Stimulated activated naive B cell treated with anti-CD40 and anti-IgM and Interleukin-4, amounts not matched to agents 10 μg/mL and 1 μg/mL and 100 μg/mL, for 72 hours (primary cell): ENCODE data around the gene DLL4.
A peak's percentile ranks its signal among the peaks of the same experiment; 100 is the strongest.

Source experiments
- ATAC-seq, 2 donors: fragments of 150-1000 bp; cut with Tn5 transposase; replicated peaks; 2 replicates each; pipeline ENCODE4 v1.10.0; 2021; ENCODE audit warnings: moderate library complexity in 1 of 2
- DNase-seq: peaks from one replicate; pipeline ENCODE4 v3.0.0; 2021
- H3K27ac Mint-ChIP-seq: one replicate; pipeline ENCODE4 v1.8.0; 2022; ENCODE audit warnings: mild to moderate bottlenecking, mixed read lengths
- H3K27me3 Mint-ChIP-seq, 2 donors: one replicate each; pipeline ENCODE4 v1.8.0; 2022; ENCODE audit warnings: mixed read lengths in 2 of 2
- H3K36me3 Mint-ChIP-seq, 2 donors: one replicate each; pipeline ENCODE4 v1.8.0; 2022; ENCODE audit warnings: mixed read lengths in 2 of 2, mild to moderate bottlenecking in 1 of 2
- H3K4me1 Mint-ChIP-seq, 2 donors: one replicate each; pipeline ENCODE4 v1.8.0; 2022; ENCODE audit warnings: mixed read lengths in 2 of 2, mild to moderate bottlenecking in 1 of 2
- H3K4me3 Mint-ChIP-seq, 2 donors: one replicate each; pipeline ENCODE4 v1.8.0; 2022; ENCODE audit warnings: mild to moderate bottlenecking in 2 of 2, mixed read lengths in 2 of 2, moderate library complexity in 1 of 2
- H3K9me3 Mint-ChIP-seq, 2 donors: one replicate each; pipeline ENCODE4 v1.8.0; 2022; ENCODE audit warnings: mixed read lengths in 2 of 2, mild to moderate bottlenecking in 1 of 2

DLL4 gene

DNA sequence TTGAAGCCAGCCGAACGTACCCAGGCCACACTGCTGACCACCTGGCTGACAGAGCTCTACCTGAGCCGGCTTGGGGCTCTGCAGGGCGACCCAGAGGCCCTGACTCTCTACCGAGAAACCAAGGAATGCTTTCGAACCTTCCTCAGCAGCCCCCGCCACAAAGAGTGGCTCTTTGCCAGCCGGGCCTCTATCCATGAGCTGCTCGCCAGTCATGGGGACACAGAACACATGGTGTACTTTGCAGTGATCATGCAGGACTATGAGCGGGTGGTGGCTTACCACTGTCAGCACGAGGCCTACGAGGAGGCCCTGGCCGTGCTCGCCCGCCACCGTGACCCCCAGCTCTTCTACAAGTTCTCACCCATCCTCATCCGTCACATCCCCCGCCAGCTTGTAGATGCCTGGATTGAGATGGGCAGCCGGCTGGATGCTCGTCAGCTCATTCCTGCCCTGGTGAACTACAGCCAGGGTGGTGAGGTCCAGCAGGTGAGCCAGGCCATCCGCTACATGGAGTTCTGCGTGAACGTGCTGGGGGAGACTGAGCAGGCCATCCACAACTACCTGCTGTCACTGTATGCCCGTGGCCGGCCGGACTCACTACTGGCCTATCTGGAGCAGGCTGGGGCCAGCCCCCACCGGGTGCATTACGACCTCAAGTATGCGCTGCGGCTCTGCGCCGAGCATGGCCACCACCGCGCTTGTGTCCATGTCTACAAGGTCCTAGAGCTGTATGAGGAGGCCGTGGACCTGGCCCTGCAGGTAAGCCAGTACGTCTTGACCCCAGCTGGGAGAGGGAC is 28.7 kb upstream of the DLL4 start:
- Mint-ChIP-seq H3K36me3 (peaks cover 58 to 61% of the 10 kb centered on the region in 2 donors), H3K27me3 (no peaks in the 10 kb centered on the region), H3K4me1 (peaks cover 35 to 53% of the 10 kb centered on the region in 2 donors), H3K27ac (peak overlapping the region; percentile 34), H3K9me3 (no peaks in the 10 kb centered on the region), H3K4me3 (no peak overlapping the region)
- DNase-seq (no peak), ATAC-seq (no peak)

DNA sequence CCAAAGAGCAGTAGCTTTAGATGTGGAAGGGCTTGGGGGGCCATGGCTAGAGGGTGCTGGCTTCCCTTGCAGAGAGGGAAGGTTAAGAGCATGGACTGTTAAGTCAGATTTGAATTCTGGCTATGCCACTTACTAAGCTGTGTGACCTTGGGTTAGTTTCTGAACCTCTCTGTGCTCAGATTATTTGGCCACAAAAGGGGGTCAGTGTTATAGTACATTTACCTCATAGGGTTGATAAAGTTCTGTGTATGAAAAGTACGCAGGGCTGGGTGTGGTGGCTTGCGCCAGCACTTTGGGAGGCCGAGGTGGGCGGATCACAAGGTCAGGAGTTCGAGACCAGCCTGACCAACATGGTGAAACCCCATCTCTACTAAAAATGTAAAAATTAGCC is 28.1 kb upstream of the DLL4 start:
- no peaks in the 10 kb centered on the region for H3K9me3 Mint-ChIP-seq
- H3K4me3 Mint-ChIP-seq = no peak overlapping the region
- H3K27ac Mint-ChIP-seq = peak overlapping the region; percentile 34
- no peak for ATAC-seq
- DNase-seq = no peak
- H3K4me1 Mint-ChIP-seq = peaks cover 37 to 53% of the 10 kb centered on the region in 2 donors
- H3K36me3 Mint-ChIP-seq = peaks cover 58 to 59% of the 10 kb centered on the region in 2 donors
- no peaks in the 10 kb centered on the region for H3K27me3 Mint-ChIP-seq

DNA sequence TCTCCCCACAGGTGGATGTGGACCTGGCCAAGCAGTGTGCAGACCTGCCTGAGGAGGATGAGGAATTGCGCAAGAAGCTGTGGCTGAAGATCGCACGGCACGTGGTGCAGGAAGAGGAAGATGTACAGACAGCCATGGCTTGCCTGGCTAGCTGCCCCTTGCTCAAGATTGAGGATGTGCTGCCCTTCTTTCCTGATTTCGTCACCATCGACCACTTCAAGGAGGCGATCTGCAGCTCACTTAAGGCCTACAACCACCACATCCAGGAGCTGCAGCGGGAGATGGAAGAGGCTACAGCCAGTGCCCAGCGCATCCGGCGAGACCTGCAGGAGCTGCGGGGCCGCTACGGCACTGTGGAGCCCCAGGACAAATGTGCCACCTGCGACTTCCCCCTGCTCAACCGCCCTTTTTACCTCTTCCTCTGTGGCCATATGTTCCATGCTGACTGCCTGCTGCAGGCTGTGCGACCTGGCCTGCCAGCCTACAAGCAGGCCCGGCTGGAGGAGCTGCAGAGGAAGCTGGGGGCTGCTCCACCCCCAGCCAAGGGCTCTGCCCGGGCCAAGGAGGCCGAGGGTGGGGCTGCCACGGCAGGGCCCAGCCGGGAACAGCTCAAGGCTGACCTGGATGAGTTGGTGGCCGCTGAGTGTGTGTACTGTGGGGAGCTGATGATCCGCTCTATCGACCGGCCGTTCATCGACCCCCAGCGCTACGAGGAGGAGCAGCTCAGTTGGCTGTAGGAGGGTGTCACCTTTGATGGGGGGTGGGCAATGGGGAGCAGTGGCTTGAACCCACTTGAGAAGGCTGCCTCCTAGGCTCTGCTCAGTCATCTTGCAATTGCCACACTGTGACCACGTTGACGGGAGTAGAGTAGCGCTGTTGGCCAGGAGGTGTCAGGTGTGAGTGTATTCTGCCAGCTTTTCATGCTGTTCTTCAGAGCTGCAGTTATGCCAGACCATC is 26.3 kb upstream of the DLL4 start:
- H3K27ac Mint-ChIP-seq = peak overlapping the region; percentile 63
- ATAC-seq (no peak), DNase-seq (no peak)
- H3K27me3 Mint-ChIP-seq = no peaks in the 10 kb centered on the region
- H3K4me1 Mint-ChIP-seq = peaks cover 43 to 68% of the 10 kb centered on the region in 2 donors
- H3K4me3 Mint-ChIP-seq = peak overlapping the region; percentile 36 to 43
- peaks cover 46 to 50% of the 10 kb centered on the region in 2 donors for H3K36me3 Mint-ChIP-seq
- H3K9me3 Mint-ChIP-seq = no peaks in the 10 kb centered on the region

DNA sequence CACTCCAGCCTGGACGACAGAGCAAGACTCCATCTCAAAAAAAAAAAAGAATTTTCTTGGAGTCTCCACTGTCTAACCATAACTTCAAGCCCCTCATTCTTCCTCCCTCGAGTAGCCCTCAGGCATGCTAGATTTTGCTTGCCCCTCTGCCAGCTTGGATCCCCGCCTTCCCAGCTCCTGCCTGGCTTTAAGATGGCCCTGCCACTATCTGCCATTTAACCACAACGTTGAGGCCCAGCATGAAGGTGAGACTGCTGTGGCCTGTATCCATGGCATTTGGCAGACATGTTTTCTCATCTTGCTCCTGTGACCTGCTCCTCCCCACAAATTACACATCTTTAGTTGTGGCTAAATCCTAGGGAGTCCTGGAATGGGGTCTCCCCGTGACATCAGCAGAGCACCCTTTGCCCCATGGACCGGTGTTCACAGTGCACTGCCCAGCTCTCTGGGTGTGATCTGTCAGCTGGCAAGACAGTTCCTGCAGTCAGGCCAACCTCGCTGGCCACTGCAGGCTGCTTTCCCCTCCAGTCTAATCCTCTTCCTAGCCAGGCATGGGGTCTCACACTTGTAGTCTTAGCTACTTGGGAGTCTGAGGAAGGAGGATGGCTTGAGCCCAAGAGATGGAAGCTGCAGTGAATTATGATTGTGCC is 24.5 kb upstream of the DLL4 start:
- H3K27me3 Mint-ChIP-seq = no peaks in the 10 kb centered on the region
- DNase-seq (no peak), ATAC-seq (no peak)
- H3K9me3 Mint-ChIP-seq = no peaks in the 10 kb centered on the region
- H3K27ac Mint-ChIP-seq = no peak overlapping the region
- no peak overlapping the region for H3K4me3 Mint-ChIP-seq
- H3K36me3 Mint-ChIP-seq = peaks cover 37 to 42% of the 10 kb centered on the region in 2 donors
- H3K4me1 Mint-ChIP-seq = peaks cover 45 to 73% of the 10 kb centered on the region in 2 donors

DNA sequence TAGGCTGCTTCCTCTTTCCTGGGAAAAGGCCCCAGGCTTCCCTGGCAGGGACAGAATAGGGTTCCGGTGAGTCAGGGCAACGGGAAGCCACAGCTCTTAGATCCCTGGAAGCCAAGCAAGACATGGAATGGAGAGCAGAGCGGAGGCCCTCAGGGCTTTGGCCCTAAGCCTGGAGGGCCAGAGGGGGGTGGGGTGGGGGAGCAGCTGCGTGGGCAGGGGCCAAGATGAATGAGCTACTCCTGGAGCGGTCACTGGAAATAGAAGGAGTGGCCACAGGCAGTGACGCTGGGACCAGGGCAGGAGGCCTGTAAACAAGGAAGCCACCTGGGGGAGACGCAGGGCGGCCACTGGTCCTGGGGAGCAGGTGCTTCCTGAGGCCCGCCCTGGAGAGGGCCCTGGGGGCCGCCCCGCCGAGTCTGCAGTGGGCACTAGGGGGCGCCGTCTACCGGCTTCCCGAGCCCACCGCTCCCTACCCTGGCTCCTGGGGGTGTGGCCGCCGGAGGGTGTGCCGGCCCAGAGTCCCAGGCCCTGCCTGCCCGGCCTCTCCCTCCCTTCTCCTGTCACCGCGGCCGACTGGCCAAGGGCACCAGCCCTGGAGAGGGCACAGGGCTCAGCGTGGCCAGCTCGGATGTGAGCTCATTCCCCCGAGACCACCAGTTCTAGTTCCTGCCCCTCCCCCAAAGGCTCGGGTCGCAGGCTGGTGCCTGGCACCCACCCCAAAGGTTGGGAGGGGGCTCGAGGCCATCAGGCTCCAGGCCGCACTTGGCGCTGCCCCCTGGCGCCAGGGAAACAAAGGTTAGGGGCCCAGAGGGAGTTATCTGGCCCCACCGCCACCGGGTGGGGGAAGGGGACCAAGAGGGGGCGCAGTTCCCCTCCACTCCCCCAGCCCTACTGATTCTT is 22.8 kb upstream of the DLL4 start:
- Mint-ChIP-seq H3K4me3 (peak overlapping the region; percentile 81 to 86), H3K4me1 (peaks cover 42 to 64% of the 10 kb centered on the region in 2 donors), H3K27me3 (no peaks in the 10 kb centered on the region), H3K9me3 (no peaks in the 10 kb centered on the region), H3K36me3 (peaks cover 25 to 27% of the 10 kb centered on the region in 2 donors), H3K27ac (peak overlapping the region; percentile 88)
- DNase-seq (peak; percentile 77), ATAC-seq (peak; percentile 77 to 82)

DNA sequence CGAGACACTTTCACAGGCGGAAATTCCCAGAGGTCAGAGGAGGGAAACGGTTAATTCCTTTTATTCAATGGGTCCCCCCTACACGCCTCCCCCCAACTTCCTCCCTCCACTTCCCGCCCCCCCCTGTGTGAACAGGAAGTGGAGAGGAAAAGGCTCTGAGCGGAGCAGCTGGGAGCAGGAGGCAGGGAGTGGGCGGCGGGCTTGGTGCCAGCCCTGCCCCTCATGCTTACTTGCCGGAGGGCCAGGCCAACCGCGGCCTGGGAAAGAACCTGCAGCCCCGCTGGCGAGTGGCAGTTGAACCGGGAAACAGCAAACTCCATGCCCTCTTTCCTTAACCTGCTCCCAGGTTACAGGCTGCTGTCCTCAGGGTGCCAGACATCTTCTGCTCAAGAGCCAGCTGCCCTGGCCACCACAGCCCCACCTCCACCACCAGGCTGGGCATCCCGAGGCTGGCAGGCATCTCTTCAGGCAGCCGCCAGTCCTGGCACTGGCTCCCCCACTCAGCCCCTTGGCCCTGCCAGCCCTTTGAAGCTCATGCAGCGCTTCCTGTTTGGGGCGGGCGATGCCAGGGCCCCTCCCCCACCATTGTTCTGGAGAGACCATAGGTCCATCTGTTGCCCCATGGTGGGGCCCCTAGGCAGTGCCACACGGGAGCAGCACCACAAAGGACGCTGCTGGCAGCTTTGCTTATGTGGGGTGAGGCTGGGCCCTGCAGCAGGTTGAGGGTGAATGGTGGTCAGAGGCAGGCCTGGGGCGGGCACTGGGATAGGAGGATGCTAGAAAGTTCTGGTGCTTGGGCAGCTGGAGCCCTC is 21.9 kb upstream of the DLL4 start:
- Mint-ChIP-seq H3K27me3 (no peaks in the 10 kb centered on the region), H3K4me3 (peak overlapping the region; percentile 81 to 86), H3K9me3 (no peaks in the 10 kb centered on the region), H3K36me3 (peaks cover 23 to 25% of the 10 kb centered on the region in 2 donors), H3K27ac (peak overlapping the region; percentile 88), H3K4me1 (peaks cover 42 to 57% of the 10 kb centered on the region in 2 donors)
- ATAC-seq = peak; percentile 24 to 32
- no peak for DNase-seq

DNA sequence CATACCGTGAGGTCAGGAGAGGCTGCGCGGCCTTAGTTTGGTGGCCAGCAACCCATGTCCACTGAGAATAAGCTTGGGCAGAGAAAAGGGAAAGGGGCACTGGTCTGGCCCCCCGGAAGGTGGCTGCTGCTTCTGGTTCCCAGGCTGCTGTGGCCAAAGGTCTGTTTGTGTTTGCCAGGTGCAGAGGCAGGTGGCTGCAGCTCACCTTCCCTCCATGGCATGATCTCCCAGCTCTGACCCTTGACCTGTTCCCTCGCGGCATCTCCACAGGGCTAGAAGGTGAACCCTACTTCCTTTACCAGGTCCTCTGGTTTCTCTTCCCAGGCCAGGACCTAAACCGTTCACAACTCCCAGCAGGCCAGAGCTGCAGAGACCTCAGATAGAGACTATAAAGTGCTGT is 21.0 kb upstream of the DLL4 start:
- Mint-ChIP-seq H3K27me3 (no peaks in the 10 kb centered on the region), H3K4me3 (peak overlapping the region; percentile 41 to 62), H3K4me1 (peaks cover 33 to 48% of the 10 kb centered on the region in 2 donors), H3K9me3 (no peaks in the 10 kb centered on the region), H3K27ac (no peak overlapping the region), H3K36me3 (peaks cover 15 to 17% of the 10 kb centered on the region in 2 donors)
- no peak for DNase-seq
- no peak for ATAC-seq

DNA sequence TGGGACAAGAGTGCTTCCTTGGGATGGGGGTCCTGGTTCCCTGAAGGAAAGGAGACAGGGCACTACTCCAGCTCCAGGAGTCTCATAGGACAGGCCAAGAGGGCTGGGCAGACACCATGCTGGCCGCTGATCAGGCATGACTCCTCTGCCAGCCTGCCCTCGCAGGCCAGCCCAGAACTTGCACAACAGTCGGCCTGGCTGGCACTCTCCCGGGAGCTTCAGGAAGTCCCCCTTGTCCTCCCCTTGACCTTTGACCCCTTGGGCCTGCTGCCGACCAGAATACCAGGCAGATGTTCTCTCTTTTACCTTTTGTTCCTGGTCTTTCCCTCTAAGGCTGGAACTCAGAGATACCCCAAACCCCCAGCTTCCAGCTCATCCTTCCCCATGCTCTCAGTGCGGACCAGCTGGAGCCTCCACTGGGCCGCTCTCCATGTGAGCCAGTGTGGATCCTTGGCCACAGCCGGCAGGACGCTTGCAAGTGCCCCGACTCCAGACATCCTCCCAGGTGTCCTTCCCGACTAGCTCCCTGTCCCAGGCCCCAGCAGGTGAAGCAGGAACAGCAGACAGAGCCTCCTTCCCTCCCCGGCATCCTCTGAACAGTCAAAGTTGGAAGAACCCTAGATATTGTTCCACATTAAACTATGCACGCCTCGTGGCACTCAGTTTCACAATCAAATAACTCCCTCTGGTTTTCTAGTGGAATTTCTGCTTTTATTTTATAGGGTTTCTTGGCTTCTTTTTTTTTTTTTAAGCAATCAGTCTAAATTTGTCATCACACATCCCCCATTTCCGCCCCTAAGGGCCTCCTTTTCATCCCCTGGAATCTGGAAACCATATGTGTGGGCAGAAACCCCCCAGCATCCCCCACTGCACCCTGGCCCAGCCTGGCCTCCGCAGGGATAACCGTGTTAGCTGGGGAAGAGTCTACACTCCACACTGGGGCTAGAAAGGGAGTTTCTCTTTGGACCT is 19.2 kb upstream of the DLL4 start:
- H3K9me3 Mint-ChIP-seq = no peaks in the 10 kb centered on the region
- no peak overlapping the region for H3K4me3 Mint-ChIP-seq
- H3K27ac Mint-ChIP-seq = no peak overlapping the region
- DNase-seq (no peak), ATAC-seq (no peak)
- peaks cover 18 to 29% of the 10 kb centered on the region in 2 donors for H3K4me1 Mint-ChIP-seq
- no peaks in the 10 kb centered on the region for H3K27me3 Mint-ChIP-seq
- H3K36me3 Mint-ChIP-seq = peaks cover 0 to 4% of the 10 kb centered on the region in 2 donors

DNA sequence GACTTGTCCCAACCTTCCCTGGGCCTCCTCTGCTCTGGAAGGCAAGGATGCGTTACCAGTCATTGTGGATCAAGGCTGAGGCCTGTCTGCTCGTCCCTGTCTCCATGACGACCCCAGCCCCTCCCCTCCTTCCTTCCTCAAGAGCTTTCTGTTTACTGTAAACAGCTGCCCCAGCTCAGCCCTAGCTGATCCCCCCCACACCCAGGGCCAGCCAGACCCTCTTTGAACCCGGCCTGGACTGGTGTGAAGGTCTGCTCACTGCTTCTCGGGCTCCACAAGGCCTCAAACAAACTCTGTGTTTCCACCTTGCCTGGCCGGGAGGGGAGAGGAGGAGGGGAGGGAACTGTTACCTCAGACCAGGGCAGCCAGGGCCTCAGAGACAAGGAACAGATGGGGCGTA is 18.0 kb upstream of the DLL4 start:
- DNase-seq (no peak), ATAC-seq (no peak)
- Mint-ChIP-seq H3K4me3 (no peak overlapping the region), H3K36me3 (no peaks in the 10 kb centered on the region), H3K27ac (no peak overlapping the region), H3K27me3 (no peaks in the 10 kb centered on the region), H3K9me3 (no peaks in the 10 kb centered on the region), H3K4me1 (peaks cover 13 to 21% of the 10 kb centered on the region in 2 donors)

DNA sequence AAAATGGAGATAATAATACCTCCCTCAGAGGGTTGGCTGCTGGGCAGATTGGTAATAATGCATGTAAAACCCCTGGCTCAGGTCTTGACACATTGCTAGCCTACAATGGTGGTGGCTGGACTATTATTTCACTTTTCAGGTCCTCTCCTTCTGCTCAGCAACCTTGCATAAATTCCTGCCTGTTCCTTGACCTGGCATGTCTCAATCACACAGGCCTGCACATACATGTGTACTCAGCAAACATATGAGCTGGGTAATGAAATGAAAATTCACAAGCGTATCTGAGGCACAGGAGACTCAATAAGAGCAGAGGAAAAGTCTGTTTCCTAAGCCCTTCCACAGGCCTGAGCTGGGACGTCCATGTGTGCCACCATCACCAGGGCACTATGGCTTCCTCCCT is 17.4 kb upstream of the DLL4 start:
- ATAC-seq = no peak
- Mint-ChIP-seq H3K36me3 (no peaks in the 10 kb centered on the region), H3K4me3 (no peak overlapping the region), H3K27me3 (no peaks in the 10 kb centered on the region), H3K27ac (no peak overlapping the region), H3K9me3 (no peaks in the 10 kb centered on the region), H3K4me1 (peaks cover 11 to 18% of the 10 kb centered on the region in 2 donors)
- no peak for DNase-seq

DNA sequence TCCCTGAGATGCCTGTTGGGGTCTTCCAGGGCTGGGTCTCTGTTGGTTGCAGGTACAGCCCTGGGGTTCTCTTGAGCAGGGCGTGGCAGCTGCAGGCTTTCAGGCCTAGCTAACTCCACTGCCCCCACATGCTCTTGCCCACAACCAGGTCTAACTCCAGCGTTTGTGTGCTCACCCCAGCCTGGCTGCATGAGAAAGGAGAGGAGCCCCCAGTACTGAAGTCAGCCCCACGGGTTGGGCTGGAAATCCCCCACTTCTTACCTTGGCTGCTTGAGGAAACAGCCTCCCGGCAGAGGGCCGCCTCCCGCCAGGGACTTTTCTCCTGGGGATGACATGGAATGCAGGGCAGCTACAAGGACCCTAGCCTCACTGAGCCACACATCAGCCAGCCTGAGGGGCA is 16.7 kb upstream of the DLL4 start:
- Mint-ChIP-seq H3K27ac (peak overlapping the region; percentile 76), H3K4me3 (no peak overlapping the region), H3K4me1 (peaks cover 7 to 10% of the 10 kb centered on the region in 2 donors), H3K36me3 (no peaks in the 10 kb centered on the region), H3K27me3 (no peaks in the 10 kb centered on the region), H3K9me3 (no peaks in the 10 kb centered on the region)
- no peak for ATAC-seq
- no peak for DNase-seq

DNA sequence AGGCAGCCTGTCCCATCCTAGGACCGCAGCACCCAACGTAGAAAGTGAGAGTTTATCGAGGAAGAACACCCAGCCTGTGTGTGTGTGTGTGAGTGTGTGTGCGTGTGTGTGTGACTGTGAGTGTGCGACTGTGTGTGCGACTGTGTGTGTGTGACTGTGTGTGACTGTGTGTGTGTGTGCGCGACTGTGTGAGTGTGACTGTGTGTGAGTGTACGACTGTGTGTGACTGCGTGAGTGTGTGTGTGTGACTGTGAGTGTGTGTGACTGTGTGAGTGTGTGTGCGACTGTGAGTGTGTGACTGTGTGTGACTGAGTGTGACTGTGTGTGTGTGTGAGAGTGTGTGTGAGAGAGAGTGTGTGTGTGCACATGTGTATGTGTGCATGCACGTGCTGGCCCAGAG is 15.1 kb upstream of the DLL4 start:
- H3K27me3 Mint-ChIP-seq = no peaks in the 10 kb centered on the region
- DNase-seq = no peak
- H3K4me3 Mint-ChIP-seq = no peak overlapping the region
- no peak overlapping the region for H3K27ac Mint-ChIP-seq
- ATAC-seq = no peak
- H3K36me3 Mint-ChIP-seq = no peaks in the 10 kb centered on the region
- peaks cover 0 to 3% of the 10 kb centered on the region in 2 donors for H3K4me1 Mint-ChIP-seq
- no peaks in the 10 kb centered on the region for H3K9me3 Mint-ChIP-seq
